Activated CD8-positive, alpha-beta memory T cell treated with anti-CD3 and anti-CD28 coated beads for 24 hours (primary cell): ENCODE data around the gene STK38L.

ENCODE experiments used
- DNase-seq: peaks from one replicate; pipeline ENCODE4 v3.0.0-alpha.2; 2020

The STK38L gene

GRCh38 chr12:27280412-27280811, 36.3 kb downstream of the STK38L start:
- DNase-seq = no peak

GRCh38 chr12:27282754-27283153, 38.7 kb downstream of the STK38L start:
- DNase-seq = no peak

- DNase-seq = no peak
These were observed 39.9 kb downstream of the STK38L start for GRCh38 chr12:27284021-27284420.

DNA sequence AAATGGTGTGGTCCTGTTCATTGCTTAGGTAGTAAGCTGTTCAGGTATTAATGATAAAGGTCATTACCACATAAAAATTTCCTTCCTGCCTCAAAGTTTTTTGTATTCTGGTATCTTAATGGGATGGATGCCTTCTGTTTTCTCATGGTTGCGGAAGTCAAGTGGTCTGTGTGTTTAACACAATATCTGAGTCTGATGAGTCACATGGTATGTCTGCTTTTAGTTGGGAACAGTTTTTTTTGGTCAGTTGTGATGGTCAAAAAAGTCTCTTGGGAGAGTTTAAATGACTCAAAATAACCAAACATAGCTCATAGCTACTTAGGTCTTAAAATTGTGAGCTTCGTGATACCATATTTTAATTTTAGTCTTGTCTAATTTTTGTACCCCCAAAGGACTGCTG, 40.7 kb downstream of the STK38L start:
- no peak for DNase-seq

DNA sequence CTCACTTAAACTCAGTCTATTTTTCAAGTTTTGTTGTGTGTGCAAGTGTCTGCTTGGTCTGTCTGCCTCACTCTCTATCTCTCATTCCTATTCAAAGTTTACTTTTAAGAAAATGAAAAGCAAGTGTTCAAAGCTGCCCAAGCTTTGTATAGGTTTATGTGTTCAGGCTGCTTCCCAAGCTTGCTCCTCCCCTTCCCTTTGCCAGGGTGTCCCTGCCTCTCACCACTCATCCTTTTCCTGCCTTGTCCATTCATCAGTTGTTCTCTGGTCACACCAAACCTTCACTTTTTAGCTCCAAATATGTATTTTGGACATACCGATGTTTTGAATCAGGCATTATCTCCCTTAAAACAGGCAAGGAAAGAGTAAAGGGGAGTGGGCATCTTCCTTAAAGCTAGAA, 41.3 kb downstream of the STK38L start:
- DNase-seq = no peak

GRCh38 chr12:27289414-27289813, 45.3 kb downstream of the STK38L start:
- DNase-seq = no peak

DNA sequence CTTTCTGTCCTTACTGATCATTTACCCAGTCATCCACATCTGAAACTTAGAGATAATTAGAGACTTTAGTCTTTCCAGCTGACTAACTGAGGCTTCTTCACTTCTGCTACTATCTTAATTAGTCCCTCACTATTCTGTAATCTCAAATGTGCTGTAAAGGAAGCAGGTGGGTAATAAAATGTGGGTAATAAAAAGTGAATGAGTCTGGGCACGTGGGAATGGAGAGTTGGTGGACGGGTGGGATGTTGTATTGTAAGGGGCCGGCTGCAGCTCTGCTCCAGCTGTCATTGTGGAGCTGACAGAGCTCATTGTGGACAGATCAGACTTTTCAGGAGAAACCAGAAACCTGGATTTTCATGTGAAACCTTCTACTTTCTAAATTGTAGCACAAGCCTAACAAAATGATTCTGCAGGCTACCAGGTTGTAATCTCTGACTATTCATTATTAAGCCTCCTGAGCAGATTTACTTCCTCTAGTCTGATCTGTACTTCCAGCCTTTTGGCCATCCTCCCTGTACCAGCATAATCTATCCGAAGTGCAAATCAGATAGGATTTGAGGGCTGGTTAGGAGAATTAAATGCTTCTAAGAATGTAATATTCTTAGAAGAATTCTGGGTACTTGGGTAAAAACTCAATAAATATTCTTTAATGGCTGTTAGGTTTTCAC, 46.5 kb downstream of the STK38L start:
- no peak for DNase-seq

- DNase-seq = no peak
These were observed 47.8 kb downstream of the STK38L start for GRCh38 chr12:27291862-27292261.

GRCh38 chr12:27292718-27293117, 48.6 kb downstream of the STK38L start:
- DNase-seq = no peak

GRCh38 chr12:27293463-27293862, 49.4 kb downstream of the STK38L start:
- DNase-seq = no peak

- no peak for DNase-seq
These were observed 52.6 kb downstream of the STK38L start for GRCh38 chr12:27296674-27297073.

DNA sequence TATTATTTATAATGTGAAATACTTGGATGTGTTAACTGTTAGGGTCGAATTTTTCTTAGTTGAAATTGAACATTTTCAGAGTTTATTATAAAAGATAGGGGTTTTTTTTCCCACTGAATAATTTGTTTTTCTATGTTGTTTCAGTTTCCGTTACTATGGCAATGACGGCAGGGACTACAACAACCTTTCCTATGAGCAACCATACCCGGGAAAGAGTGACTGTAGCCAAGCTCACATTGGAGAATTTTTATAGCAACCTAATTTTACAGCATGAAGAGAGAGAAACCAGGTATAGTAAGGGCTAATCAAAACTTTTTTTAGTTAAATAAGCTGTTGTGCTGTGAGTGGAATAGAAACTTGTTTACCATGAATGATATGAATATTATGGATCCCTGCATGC, 53.5 kb downstream of the STK38L start:
- DNase-seq = no peak

DNA sequence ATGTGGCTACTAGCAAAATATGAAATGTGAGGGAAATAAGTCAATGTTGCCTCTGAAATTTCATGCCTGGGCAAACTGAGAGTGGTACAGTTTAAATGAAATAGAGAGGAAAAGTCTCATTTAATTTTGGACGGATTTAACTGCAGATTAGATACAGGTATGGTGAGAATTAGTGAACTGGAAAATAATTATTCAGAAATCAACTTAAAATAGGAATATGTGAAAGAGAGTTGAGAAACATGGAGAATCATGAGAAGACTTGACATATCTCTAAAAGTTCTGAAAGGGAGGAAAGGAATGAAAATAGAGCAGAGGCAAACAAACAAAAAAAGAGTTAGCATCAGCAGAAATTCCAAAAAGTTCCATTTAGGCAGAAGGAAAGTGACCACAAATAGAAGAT, 55.0 kb downstream of the STK38L start:
- no peak for DNase-seq

DNA sequence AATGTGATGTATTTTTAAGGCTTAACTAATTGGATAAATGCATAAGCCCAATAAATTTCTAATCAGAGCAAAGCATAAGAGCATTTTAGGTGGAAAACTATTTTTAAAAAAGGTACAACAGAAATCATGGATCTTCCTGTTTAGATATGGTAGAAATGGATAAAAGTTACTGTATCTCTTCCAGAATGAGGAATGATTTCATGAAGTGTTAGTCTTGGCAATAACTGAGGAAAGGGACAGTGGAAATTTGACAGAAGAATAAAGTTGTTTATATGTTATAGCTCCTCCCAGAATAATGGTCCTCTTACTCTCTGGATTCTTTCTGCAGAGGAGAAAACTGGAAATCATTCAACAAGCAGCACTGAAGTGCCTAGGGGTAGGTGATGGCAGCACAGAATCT, 56.1 kb downstream of the STK38L start:
- no peak for DNase-seq

DNA sequence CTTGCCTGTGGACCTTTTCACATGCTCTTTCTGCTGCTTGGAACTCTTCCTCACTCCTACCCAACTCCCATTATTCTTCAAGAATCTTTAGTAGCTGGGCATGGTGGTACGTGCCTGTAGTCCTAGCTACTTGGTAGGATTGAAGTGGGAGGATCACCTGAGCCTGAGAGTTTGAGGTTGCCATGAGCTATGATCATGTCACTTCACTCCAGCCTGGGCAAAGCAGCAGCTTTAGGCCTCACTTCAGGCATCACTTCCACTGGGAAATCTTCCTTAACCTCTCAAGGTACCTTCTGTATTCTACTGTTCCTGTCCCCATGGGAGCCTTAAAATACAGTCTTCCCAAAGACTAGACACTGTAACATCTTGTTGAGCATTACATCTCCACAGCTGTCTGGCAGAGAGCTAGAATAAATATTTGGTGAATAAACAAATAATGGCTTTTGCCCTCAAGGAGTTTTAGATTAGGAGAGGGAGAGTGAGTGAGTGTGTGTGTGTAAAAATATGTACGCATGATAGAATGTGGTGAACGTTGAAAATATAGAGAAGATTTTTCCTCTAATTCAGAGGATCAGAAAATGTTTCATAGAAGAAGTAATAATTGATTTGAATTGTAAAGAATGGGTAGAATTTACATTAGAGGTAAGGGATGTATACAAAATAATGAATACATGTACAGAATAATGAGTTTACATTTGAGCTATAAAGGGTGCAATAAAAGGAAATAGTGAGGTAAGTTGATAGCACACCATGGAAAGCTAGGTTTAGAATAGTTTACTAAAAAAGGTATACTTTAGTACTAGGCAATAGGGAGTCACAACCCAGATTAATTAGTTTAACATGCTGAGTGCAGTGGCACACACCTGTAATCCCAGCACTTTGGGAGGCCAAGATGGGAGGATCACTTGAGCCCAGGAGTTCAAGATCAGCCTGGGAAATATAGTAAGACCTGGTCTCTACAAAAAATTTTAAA, 59.3 kb downstream of the STK38L start:
- no peak for DNase-seq

- DNase-seq = no peak
These were observed 60.8 kb downstream of the STK38L start for GRCh38 chr12:27304856-27305255.

DNA sequence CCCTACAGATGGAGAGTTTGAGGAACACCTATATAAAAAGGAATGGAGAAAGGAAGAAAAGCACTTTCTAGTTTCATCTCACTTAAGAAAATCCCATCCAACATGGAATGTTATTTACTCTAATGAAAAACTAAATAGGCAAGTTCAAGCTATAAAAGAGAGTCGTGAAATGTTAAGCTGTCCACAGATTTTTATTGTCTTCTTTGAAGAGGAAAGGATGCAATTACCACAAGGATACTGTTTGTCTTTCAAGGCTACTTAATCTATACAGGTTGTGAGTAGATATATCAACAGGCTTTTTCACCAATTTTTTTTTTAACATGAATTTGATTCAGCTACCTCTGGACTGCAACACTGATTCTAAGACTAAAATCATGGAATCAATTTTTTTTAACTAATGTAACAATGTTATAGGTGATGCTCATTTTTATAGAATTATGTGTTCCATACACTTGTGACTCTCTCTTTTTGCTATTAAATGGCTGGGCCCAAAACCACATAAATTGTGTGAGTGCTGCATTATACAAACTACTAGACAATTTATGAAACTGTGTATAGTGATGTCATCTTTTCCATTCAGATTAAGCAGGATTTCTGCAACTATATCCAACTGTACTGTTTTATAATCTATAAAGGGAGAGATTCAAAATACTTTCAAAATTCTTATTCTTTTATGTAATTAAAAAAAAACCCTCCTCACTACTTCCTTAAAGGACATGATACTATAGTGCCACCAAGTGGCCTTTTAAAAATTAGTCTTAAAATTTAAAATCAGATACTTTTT, 61.8 kb downstream of the STK38L start:
- DNase-seq = no peak

DNA sequence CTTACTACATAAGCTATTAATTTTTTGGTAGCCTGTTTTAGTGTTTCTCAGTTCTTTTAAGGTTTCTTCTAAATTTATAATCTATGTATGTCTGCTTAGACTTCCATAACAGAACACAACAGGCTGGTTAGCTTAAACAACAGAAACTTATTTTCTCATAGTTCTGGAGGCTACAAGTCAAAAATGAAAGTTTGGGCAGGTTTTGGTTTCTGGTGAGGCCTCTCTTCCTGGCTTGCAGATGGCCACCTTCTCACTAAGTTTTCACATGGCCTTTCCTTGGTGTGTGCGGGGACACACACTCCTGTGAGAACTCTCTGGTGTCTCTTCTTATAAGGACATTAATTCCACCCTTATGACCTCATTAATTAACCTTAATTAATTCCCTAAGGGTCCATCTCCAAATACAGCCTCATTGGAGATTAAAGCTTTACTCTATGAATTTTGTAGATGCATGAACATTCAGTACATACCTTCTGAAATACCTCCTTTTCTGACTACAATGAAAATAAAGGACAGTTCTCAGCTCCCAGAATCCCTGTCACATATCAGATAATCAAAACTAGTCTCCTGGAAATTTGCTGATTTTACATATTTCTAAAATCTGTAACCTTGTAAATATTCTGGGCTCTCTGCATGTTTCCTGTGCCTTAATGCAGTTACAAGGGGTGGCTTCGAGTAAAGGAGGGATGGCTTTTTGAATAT, 65.4 kb downstream of the STK38L start:
- DNase-seq = no peak

- no peak for DNase-seq
These were observed 65.9 kb downstream of the STK38L start for GRCh38 chr12:27309995-27310315.

DNA sequence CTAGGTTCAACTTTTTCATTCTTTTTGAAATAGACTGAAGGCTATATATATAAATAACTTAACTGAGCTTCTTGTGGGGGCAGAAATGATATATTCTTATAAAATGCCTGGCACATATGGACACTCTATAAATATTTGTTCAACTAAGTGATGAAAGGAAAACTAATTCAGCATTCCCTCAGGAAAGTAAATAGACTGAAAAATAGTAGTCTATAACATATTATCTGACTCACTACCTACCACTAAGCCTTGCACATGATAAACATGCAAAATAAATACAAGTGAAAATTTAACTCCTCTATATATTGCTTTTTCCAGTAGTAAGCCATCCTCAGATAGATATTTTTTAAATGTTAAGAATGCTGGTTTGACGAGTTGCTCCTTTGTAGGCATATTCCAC, 72.9 kb downstream of the STK38L start:
- no peak for DNase-seq

GRCh38 chr12:27319409-27319808, 75.3 kb downstream of the STK38L start:
- no peak for DNase-seq

- DNase-seq = no peak
These were observed 75.8 kb downstream of the STK38L start for GRCh38 chr12:27319848-27320247.

DNA sequence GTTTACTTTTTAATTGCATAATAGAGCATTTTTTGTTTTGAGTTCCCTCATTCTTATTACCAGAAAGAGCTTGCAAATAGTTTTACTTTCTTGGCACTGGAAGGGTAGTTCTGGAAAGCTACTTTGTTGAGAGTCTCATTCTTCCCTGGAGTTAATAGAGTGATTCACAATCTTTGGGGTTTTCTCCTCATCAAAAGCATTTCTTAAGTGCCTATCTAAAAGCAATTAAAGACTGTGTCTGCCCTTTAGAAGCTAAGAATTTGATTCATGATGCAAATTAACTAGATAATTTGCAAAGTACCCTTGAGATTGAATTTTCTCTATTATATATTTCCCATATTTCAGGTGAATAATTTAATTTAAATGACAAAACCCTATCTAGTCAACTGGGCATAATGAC, 80.4 kb downstream of the STK38L start:
- DNase-seq = no peak
